Stimulated activated effector memory CD8-positive, alpha-beta T cell treated with anti-CD3 and anti-CD28 coated beads, Interleukin-12 subunit alpha, Interleukin-12 subunit beta, amount 100 ng/mL, for 72 hours (primary cell): Measurements from ENCODE around the gene TNFRSF6B.

ENCODE experiments used
- ATAC-seq: fragments of 150-1000 bp; cut with Tn5 transposase; 2 replicates; pipeline ENCODE4 v1.10.0; 2021
- DNase-seq, 2 donors: peaks; one replicate each; pipeline ENCODE4 v3.0.0; 2021 to 2022; ENCODE audit warnings: low spot score in 2 of 2
- H3K27ac Mint-ChIP-seq: one replicate; pipeline ENCODE4 v1.8.0; 2022; ENCODE audit warnings: mild to moderate bottlenecking, mixed read lengths
- H3K36me3 Mint-ChIP-seq: one replicate; pipeline ENCODE4 v1.8.0; 2022; ENCODE audit warnings: mild to moderate bottlenecking, mixed read lengths
- H3K4me1 Mint-ChIP-seq: one replicate; pipeline ENCODE4 v1.8.0; 2022; ENCODE audit warnings: mixed read lengths
- H3K4me3 Mint-ChIP-seq: one replicate; pipeline ENCODE4 v1.8.0; 2022; ENCODE audit warnings: mild to moderate bottlenecking, mixed read lengths
- H3K9me3 Mint-ChIP-seq: one replicate; pipeline ENCODE4 v1.8.0; 2022; ENCODE audit warnings: mixed read lengths

Gene TNFRSF6B

DNA sequence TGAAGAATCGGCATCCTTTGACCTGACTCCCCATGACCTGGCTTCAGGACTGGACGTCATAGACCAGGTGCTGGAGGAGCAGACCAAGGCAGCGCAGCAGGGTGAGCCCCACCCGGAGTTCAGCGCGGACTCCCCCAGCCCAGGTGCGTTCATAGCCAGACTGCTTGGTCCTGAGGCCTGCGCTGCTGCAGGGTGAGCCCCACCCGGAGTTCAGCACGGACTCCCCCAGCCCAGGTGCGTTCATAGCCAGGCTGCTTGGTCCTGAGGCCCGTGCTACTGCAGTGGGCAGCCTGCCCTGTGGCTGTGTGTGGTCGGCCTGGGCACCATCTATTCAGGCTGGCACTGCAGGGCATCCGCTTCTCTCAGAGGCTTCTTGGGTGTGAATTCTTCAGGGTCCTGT, 22.5 kb upstream of the TNFRSF6B start:
- peaks cover 57% of the 10 kb centered on the region for H3K36me3 Mint-ChIP-seq
- no peaks in the 10 kb centered on the region for H3K4me1 Mint-ChIP-seq
- H3K27ac Mint-ChIP-seq: no peak overlapping the region
- H3K9me3 Mint-ChIP-seq: no peaks in the 10 kb centered on the region
- ATAC-seq: peak; percentile 31
- no peak overlapping the region for H3K4me3 Mint-ChIP-seq
- DNase-seq: no peak

DNA sequence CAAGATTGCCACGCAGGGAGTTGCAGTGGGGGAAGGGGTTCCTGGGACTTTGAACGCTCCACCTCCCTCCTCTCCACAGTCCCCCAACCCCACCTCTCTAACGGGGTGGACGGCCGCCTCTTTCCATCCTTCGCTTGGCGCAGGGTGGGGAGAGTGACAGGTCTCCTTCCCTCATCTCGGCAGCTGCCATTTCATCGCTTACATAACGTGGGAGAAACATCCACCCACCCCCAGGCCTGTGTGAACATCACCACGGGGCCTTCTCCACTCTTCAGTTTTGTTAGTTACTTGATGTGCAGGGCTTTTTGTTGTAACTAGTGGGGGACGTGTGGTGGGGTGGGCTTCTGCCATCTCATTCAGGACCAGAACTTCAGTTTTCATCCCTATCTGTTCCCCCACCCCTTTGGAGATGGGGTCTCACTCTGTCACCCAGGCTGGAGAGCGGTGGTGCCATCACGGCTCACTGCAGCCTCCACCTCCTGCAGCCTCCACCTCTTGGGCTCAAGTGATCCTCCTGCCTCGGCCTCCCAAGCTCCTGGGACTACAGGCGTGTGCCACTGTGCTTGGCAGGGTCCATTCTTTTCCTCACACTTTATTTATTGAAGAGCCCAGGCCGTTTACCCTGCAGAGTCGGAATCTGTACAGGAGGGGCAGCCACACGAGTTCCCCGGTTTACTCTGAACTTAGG, 20.6 kb upstream of the TNFRSF6B start:
- Mint-ChIP-seq H3K36me3 (peaks cover 45% of the 10 kb centered on the region), H3K27ac (no peak overlapping the region), H3K9me3 (no peaks in the 10 kb centered on the region), H3K4me1 (no peaks in the 10 kb centered on the region), H3K4me3 (no peak overlapping the region)
- DNase-seq: no peak
- no peak for ATAC-seq

DNA sequence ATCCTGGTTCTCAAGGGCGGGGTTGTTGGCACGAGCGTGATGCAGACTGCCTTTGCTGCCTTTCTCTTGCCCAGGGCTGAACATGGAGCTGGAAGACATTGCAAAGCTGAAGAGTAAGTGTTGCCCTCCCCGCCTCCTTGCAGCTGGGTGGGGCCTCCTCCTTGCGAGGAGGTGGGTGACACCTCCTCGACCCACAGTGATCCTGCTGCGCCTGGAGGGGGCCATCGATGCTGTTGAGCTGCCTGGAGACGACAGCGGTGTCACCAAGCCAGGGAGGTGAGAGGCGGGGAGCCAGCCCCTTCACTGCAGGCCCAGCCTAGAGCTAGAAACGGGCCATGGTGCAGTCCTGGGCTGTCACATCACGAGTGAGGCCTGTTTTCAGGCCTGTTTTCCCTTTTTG, 18.4 kb upstream of the TNFRSF6B start:
- H3K36me3 Mint-ChIP-seq: peaks cover 45% of the 10 kb centered on the region
- no peak overlapping the region for H3K27ac Mint-ChIP-seq
- no peaks in the 10 kb centered on the region for H3K9me3 Mint-ChIP-seq
- no peak for DNase-seq
- peaks cover 6% of the 10 kb centered on the region for H3K4me1 Mint-ChIP-seq
- ATAC-seq: no peak
- no peak overlapping the region for H3K4me3 Mint-ChIP-seq

DNA sequence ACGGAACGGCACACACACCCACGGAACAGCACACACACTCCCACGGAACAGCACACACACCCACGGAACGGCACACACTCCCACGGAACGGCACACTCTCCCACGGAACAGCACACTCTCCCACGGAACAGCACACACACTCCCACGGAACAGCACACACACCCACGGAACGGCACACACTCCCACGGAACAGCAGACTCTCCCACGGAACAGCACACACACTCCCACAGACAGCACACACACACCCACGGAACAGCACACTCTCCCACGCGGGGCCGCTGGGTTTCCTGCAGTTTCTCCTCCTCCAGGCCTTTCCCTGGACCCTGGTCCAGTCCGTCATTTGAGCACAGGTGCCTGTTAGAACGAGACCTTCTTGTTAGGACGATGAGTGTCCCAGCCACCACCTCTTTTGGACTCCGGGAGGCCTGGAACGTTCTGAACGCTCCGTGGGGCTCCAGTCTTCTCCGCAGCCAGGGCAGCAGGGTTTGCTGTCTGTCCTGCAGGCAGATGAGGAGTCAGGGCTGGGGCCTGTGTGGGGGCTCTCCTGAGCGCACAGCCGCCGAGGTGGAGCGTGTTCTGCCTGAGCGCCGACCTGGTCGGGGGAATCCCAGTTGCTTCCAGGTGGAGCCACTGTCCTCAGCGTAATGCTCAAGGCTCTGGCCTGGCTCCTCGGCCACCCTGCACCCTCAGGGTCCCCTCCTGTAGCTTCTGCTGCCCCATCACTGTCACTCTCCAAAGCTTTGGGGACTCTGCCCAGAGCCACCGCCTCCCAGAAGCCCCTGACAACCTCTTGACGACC, 17.6 kb upstream of the TNFRSF6B start:
- Mint-ChIP-seq H3K27ac (peak overlapping the region; percentile 14), H3K4me1 (peaks cover 6% of the 10 kb centered on the region), H3K36me3 (peaks cover 44% of the 10 kb centered on the region), H3K4me3 (no peak overlapping the region), H3K9me3 (no peaks in the 10 kb centered on the region)
- DNase-seq (no peak), ATAC-seq (no peak)

DNA sequence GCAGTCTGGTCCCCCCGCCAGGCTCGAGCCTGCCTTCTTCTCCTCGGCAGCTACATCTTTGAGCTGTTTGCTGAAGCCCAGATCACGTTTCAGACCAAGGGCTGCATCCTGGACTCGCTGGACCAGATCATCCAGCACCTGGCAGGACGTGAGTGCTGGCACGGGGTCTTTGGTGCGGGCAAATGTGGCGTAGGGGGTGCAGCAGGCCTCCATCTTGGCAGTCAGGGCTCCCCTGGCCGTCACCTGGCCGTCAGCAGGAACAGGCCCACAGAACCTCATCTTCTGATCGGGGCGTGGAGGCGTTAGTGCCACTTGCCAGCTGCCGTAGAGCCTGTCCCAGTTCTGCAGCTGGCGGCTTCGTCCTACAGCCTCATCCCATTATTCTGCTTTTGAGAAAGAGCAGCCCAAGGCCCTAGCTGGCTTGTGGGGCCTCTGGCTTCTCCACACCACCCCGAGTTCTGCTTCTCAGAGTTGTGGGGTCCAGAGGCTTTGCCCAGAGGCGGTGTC, 16.6 kb upstream of the TNFRSF6B start:
- H3K36me3 Mint-ChIP-seq: peaks cover 34% of the 10 kb centered on the region
- DNase-seq (no peak), ATAC-seq (no peak)
- no peak overlapping the region for H3K4me3 Mint-ChIP-seq
- peaks cover 6% of the 10 kb centered on the region for H3K4me1 Mint-ChIP-seq
- H3K27ac Mint-ChIP-seq: peak overlapping the region; percentile 14
- no peaks in the 10 kb centered on the region for H3K9me3 Mint-ChIP-seq

DNA sequence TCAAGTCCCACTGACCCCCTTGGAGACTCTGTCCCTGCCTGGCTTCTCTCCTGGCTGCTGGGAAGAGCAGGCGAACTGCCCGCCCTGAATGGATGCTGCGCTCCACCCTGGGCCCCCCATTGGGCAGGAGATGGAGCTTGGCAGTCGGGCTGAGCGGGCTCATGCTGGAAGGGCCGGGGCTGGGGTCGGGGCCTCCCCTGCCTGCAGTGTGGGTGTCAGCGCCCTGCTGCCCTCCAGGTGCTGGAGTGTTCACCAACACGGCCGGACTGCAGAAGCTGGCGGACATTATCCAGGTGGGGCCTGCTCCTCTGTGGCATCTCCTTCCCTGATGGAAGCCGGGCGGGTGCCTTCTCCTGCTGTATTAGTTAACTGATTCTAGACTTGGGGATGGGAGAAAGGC, 16.0 kb upstream of the TNFRSF6B start:
- ATAC-seq (no peak), DNase-seq (no peak)
- Mint-ChIP-seq H3K36me3 (peaks cover 30% of the 10 kb centered on the region), H3K4me1 (peaks cover 6% of the 10 kb centered on the region), H3K9me3 (no peaks in the 10 kb centered on the region), H3K4me3 (no peak overlapping the region), H3K27ac (no peak overlapping the region)

DNA sequence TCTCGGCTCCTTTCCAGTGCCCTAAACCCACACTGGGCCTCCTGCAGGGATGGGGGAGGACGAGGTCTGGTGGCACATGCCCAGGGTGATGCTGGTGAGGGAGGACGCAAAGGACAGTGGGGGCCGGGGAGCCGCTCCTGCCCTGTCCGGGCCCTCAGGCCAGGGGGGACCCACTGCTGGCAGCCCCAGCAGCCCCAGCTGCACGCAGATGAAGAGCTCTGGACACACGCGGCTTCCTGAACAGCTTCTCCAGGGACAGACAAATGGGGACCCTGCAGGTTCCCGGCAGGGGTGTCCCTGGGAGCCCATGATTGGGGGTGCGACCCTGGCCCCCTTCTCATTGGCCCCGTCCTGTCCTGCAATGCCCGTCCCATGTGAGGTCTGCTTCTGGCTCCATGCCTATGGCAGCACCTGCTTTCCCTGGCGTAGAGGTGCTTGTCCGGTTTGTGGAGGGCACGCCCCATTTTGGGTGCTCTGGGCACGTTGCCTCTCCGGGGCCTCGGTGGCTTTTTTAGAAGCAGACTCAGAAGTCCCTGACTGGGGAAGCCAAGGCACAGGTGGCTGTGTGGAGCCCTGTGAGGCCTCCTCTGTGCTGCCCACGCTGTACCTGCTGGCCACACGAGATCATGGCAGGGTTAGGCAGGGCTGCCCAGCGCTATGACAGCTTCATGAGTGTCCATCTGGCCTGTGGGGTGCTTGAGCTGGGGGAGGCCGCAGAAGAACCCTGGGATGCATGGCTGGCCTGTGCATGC, 15.4 kb upstream of the TNFRSF6B start:
- H3K9me3 Mint-ChIP-seq: no peaks in the 10 kb centered on the region
- H3K27ac Mint-ChIP-seq: no peak overlapping the region
- H3K4me3 Mint-ChIP-seq: no peak overlapping the region
- H3K4me1 Mint-ChIP-seq: peaks cover 6% of the 10 kb centered on the region
- DNase-seq (no peak), ATAC-seq (no peak)
- peaks cover 24% of the 10 kb centered on the region for H3K36me3 Mint-ChIP-seq

DNA sequence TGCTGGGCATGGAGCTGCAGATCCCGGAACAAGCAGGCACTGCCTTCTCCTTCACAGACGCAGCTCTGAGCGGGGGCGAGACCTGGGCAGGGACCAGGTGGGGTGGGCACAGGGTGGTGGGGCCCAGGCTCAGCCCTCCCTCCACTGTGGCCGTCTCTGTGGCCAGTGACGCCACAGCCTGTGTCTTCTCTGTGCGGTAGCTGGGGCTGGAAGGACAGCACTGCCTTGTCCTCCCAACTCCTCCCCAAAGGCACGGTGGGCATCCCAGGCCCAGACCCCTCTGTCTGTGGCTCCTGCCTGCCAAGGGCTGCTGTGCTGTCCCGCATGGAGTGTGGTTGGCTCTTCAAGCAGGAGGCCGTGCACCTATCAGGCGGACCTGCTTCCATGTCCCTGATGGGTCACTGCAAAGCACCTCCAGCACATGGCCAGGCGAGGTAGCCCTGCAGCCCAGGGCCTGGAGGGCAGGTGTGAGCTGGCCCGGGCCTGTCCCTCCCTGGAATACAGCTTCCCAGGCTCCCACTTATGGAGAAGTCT, 14.8 kb upstream of the TNFRSF6B start:
- Mint-ChIP-seq H3K4me3 (no peak overlapping the region), H3K36me3 (peaks cover 19% of the 10 kb centered on the region), H3K27ac (no peak overlapping the region), H3K9me3 (no peaks in the 10 kb centered on the region), H3K4me1 (peaks cover 6% of the 10 kb centered on the region)
- no peak for DNase-seq
- ATAC-seq: no peak

DNA sequence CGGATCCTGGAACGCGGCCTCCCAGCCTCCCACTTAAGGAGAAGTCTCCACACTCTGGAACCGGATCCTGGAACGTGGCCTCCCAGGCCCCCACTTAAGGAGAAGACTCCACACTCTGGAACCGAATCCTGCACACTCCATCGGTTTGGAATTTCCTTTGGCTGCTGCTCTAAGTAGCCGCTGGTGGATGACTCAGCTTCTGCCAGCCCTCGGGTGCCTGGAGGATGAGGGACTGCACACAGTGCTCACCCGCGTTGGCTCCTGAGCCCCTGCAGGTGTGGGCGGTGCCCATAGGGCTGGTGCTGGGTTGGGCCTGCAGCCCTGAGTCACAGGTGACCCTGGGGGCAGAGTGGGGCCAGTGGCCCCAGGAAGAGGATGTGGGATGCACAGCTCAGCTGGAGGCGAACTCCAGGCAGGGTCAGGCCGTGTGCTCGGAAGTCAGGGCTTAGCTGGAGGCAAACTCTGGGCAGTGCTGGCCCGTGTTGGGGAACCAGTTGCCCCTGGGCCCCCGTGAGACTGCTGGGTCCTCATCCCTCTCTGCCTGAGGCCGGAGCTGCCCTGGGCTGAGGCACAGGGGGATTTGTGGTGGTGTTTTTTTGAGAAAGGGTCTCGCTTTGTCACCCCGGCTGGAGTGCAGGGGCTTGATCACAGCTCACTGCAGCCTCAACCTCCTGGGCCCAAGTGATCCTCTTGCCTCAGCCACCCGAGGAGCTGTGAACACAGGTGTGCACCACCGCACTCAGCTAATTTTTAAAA, 13.9 kb upstream of the TNFRSF6B start:
- Mint-ChIP-seq H3K27ac (no peak overlapping the region), H3K4me3 (no peak overlapping the region), H3K36me3 (peaks cover 11% of the 10 kb centered on the region), H3K4me1 (peaks cover 6% of the 10 kb centered on the region), H3K9me3 (no peaks in the 10 kb centered on the region)
- ATAC-seq (peak; percentile 80), DNase-seq (no peak)

DNA sequence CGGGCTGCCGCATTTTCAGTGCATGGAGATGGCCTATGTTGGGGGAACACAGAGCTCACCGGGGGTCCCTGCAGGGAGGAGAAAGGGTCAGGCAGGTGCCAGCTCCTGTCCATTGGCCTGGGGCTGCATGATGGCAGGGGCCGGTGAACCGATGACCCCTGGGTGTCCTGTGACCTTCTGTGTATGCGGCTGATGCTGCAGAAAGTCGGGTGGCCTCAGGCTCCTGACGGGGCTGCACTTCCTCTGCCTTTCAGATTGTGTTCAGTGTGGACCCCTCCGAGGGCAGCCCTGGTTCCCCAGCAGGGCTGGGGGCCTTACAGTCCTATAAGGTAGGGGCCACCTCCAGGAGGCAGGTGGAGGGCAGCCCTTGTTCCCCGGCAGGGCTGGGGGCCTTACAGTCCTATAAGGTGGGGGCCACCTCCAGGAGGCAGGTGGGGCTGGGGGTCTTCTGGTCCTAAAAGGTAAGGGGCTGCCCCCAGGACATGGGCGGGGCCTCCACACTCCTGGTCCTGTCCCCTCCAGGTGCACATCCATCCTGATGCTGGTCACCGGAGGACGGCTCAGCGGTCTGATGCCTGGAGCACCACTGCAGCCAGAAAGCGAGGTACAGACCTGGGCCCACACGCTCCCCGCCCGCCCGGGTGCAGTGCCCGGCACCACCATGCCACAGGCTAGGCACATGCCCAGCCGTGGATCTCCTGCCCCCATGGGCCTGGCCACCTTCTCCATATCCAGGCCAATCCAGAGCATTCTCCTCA, 11.0 kb upstream of the TNFRSF6B start:
- H3K4me3 Mint-ChIP-seq: no peak overlapping the region
- no peaks in the 10 kb centered on the region for H3K9me3 Mint-ChIP-seq
- no peak overlapping the region for H3K27ac Mint-ChIP-seq
- H3K36me3 Mint-ChIP-seq: no peaks in the 10 kb centered on the region
- ATAC-seq (no peak), DNase-seq (no peak)
- H3K4me1 Mint-ChIP-seq: peaks cover 6% of the 10 kb centered on the region

DNA sequence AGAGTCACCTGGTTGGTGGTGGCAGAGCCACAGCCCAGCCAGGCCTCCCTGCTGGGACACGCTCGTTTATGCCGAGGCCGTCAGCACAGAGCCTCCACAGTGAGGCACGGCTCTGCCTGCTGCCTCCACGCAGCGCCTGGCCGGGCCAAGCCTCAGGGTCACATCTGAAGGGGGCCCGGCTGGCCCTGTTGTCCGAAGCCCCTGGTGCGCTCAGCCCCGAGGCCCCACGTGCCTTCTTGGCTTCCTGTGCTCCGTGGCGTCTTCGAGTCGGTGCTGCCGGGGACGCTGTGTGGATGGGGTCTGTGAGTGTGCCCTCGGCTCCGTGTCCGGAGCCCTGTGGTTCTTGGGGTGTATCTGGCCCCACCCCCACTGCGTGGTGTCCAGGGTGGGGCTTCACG, 10.4 kb upstream of the TNFRSF6B start:
- no peaks in the 10 kb centered on the region for H3K9me3 Mint-ChIP-seq
- peaks cover 2% of the 10 kb centered on the region for H3K36me3 Mint-ChIP-seq
- ATAC-seq (no peak), DNase-seq (no peak)
- H3K4me1 Mint-ChIP-seq: peaks cover 6% of the 10 kb centered on the region
- H3K4me3 Mint-ChIP-seq: no peak overlapping the region
- H3K27ac Mint-ChIP-seq: no peak overlapping the region

DNA sequence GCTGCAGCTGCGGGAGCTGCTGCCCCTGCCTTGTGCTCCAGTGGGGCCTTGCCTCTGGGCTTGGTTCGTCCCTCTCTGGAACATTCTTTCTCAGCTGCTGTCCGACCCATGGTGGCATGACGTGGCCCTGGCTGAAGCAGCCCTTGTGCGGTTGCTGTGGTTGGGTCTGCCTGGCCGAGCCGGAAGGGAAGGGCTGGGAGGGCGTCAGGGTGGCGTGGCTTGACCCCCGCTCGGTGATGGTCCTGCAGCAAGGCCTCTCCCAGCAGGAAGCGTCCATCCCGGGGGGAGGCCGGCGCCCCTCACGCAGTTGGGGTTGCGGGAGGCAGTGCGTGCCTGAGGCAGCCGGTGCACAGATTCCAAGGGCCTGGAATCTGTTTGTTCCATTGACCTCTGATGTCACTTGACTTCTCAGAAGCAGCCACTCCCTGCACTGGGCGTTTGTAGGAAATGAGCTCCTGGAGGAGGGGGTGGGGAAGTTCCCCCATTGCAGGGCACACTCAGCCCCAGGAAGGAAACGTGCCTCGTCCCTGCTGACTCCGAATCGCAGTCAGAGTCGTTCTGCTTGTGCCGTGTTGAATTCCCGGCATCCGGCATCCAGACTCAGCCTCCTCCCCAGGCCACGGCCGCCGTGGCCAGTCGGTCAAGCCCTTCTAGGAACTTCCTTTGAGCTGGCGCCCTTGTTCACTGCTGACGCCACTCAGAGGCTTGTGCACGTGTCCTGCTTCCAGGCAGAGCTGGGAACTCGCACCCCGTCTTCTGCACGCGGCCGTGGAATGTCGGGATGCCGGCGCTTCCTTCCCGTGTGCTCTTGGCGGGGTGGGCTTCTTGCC, 9.7 kb upstream of the TNFRSF6B start:
- no peak for DNase-seq

DNA sequence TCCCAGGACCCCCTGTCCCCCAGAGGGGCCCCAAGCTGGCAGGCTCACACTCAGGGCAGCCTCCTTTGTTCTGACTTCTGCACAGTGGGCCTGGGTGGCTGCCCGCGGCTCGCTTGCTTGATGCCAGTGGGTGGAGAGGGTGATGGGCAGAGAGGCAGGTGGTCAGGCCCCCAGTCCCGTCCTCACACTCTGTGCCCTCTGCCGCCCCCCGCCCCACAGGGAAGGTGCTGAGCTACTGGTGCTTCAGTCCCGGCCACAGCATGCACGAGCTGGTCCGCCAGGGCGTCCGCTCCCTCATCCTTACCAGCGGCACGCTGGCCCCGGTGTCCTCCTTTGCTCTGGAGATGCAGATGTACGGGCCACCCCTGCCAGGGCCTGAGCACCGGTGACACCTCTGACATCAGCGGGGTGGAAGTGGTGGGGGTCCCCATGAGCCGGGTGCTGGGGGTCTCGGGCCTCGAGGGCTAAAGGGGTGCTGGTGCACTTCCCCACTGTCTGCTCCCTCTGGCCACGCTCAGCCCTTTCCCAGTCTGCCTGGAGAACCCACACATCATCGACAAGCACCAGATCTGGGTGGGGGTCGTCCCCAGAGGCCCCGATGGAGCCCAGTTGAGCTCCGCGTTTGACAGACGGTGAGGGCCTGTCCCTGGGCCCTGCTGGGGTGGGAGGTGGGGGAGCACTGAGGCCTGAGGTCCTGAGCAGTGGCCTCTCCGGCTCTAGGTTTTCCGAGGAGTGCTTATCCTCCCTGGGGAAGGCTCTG, 8.9 kb upstream of the TNFRSF6B start:
- H3K4me3 Mint-ChIP-seq: no peak overlapping the region
- peaks cover 17% of the 10 kb centered on the region for H3K36me3 Mint-ChIP-seq
- ATAC-seq (no peak), DNase-seq (no peak)
- H3K27ac Mint-ChIP-seq: no peak overlapping the region
- peaks cover 7% of the 10 kb centered on the region for H3K4me1 Mint-ChIP-seq
- H3K9me3 Mint-ChIP-seq: no peaks in the 10 kb centered on the region

More for the DNA sequence above, 9.7 kb upstream of the TNFRSF6B start:
- peaks cover 11% of the 10 kb centered on the region for H3K4me1 Mint-ChIP-seq
- peaks cover 8% of the 10 kb centered on the region for H3K36me3 Mint-ChIP-seq
- peak; percentile 38 for ATAC-seq
- no peak overlapping the region for H3K4me3 Mint-ChIP-seq
- no peaks in the 10 kb centered on the region for H3K9me3 Mint-ChIP-seq
- no peak overlapping the region for H3K27ac Mint-ChIP-seq
